Common myeloid progenitor, CD34-positive (primary cell): ENCODE results near the gene HFM1.
"Not testable (repeated sequence)": the region's sequence is repeated elsewhere in the genome, so short reads cannot be mapped to it uniquely, and the experiment has no call there.

Source experiments
- CTCF ChIA-PET: fragments of 350-600 bp; sonication (Branson Sonifier 250); formaldehyde crosslinking; loops from one replicate; lab custom pipeline; 2021; ENCODE audit warnings: antibody characterized with exemption; lab: Charles Lee
- POLR2A ChIA-PET: fragments of 350-600 bp; sonication (Branson Sonifier 250); formaldehyde crosslinking; loops from one replicate; lab custom pipeline; 2021; ENCODE audit warnings: antibody characterized with exemption; lab: Charles Lee
- DNase-seq, 3 donors: peaks; one replicate each; pipeline versions ENCODE4 v3.0.0 to v3.0.0-alpha.2; 2013
- H3K27ac ChIP-seq, 2 experiments: 1 replicate in 1 of 2; 2 replicates in 1 of 2; pipeline ENCODE4 v1.7.0; 2013; ENCODE audit warnings: inconsistent platforms in 2 of 2, low read length in 2 of 2, mild to moderate bottlenecking in 2 of 2, low read depth in 1 of 2, moderate library complexity in 1 of 2; ENCODE audit not compliant: severe bottlenecking in 2 of 2, insufficient read depth in 1 of 2, poor library complexity in 1 of 2
- H3K27me3 ChIP-seq, 5 experiments: replicated peaks in 2 of 5; 1 replicate in 3 of 5; 2 replicates in 2 of 5; pipeline versions ENCODE4 v1.6.1 to v1.7.0; 2013; ENCODE audit warnings: low read length in 4 of 5, mild to moderate bottlenecking in 2 of 5, moderate library complexity in 2 of 5, inconsistent platforms in 1 of 5; ENCODE audit not compliant: insufficient read depth in 5 of 5, control insufficient read depth in 4 of 5
- H3K36me3 ChIP-seq, 4 experiments: 1 replicate in 2 of 4; 2 replicates in 2 of 4; pipeline versions ENCODE4 v1.6.1 to v1.7.0; 2013; ENCODE audit warnings: low read length in 3 of 4, control low read depth in 1 of 4, mild to moderate bottlenecking in 1 of 4; ENCODE audit not compliant: control insufficient read depth in 4 of 4, insufficient read depth in 4 of 4
- H3K4me1 ChIP-seq, 4 experiments: 1 replicate in 3 of 4; 2 replicates in 1 of 4; pipeline versions ENCODE4 v1.6.1 to v1.7.1; 2013; ENCODE audit warnings: low read length in 3 of 4, mild to moderate bottlenecking in 3 of 4, control low read depth in 1 of 4, inconsistent platforms in 1 of 4, moderate library complexity in 1 of 4; ENCODE audit not compliant: control insufficient read depth in 4 of 4, insufficient read depth in 4 of 4; ENCODE audit errors: control extremely low read depth in 1 of 4
- H3K4me3 ChIP-seq, 7 experiments: 1 replicate in 4 of 7; 2 replicates in 3 of 7; pipeline versions ENCODE4 v1.5.1 to v1.7.0; 2013; ENCODE audit warnings: mild to moderate bottlenecking in 7 of 7, low read length in 6 of 7, moderate library complexity in 6 of 7, inconsistent platforms in 2 of 7, low read depth in 2 of 7, control low read depth in 1 of 7; ENCODE audit not compliant: insufficient read depth in 4 of 7, control insufficient read depth in 1 of 7; ENCODE audit errors: extremely low read depth in 1 of 7
- H3K9me3 ChIP-seq, 5 experiments: 1 replicate in 4 of 5; 2 replicates in 1 of 5; pipeline versions ENCODE4 v1.6.1 to v1.7.1; 2013; ENCODE audit warnings: low read length in 4 of 5, mild to moderate bottlenecking in 2 of 5, inconsistent platforms in 1 of 5, low read depth in 1 of 5, moderate library complexity in 1 of 5; ENCODE audit not compliant: control insufficient read depth in 4 of 5, insufficient read depth in 2 of 5; ENCODE audit errors: control extremely low read depth in 1 of 5
- WGBS: methylation state at CpG from one replicate; pipeline ENCODE4 v1.1.5; 2013; ENCODE audit not compliant: insufficient coverage; 5-methylcytosine and 5-hydroxymethylcytosine counted together

HFM1 gene

GRCh38 chr1:91286962-91287317 is 117.7 kb downstream of the HFM1 start:
- H3K36me3 ChIP-seq, H3K9me3 ChIP-seq, H3K27me3 ChIP-seq, H3K4me3 ChIP-seq, POLR2A ChIA-PET, CTCF ChIA-PET, DNase-seq, H3K27ac ChIP-seq, H3K4me1 ChIP-seq: not testable (repeated sequence)
- WGBS, result 100% methylated on average over 1 of the region's 13 CpGs

GRCh38 chr1:91286259-91286961 is 118.2 kb downstream of the HFM1 start:
- POLR2A ChIA-PET, H3K9me3 ChIP-seq, H3K27me3 ChIP-seq, H3K27ac ChIP-seq, H3K4me1 ChIP-seq, DNase-seq, CTCF ChIA-PET, H3K36me3 ChIP-seq, H3K4me3 ChIP-seq: not testable (repeated sequence)
- 100% methylated on average over 2 of the region's 19 CpGs for WGBS

GRCh38 chr1:91283421-91283726 is 121.3 kb downstream of the HFM1 start:
- Histone ChIP-seq H3K4me1 (peaks cover 0 to 10% (median 2%) of the 10 kb centered on the region in 4 experiments), H3K27ac (no peak overlapping the region), H3K4me3 (no peak overlapping the region), H3K27me3 (no peaks in the 10 kb centered on the region), H3K36me3 (no peaks in the 10 kb centered on the region), H3K9me3 (no peaks in the 10 kb centered on the region)
- peak in 2 of 3 donors; percentile 5 to 14 for DNase-seq
- CTCF ChIA-PET, result interaction anchor here (0.6 to 3.7 kb wide), 8 partner anchors 11 to 227 kb away, joined by 3 to 13 read pairs (median 3); no protein-coding TSS in a partner anchor
- POLR2A ChIA-PET, result no interaction called here
- no CpG with 5 or more reads among the region's 2 CpGs for WGBS

- ChIA-PET POLR2A (no interaction called here), CTCF (interaction anchor here (0.6 to 3.7 kb wide), 9 partner anchors 10 to 228 kb away, joined by 3 to 13 read pairs (median 3); no protein-coding TSS in a partner anchor)
- Histone ChIP-seq H3K4me3 (peak overlapping the region in 3 of 7 experiments; percentile 32 to 64 (median 49)), H3K36me3 (no peaks in the 10 kb centered on the region), H3K27ac (no peak overlapping the region), H3K9me3 (no peaks in the 10 kb centered on the region), H3K4me1 (peaks cover 0 to 10% (median 2%) of the 10 kb centered on the region in 4 experiments), H3K27me3 (no peaks in the 10 kb centered on the region)
- peak; percentile 69 to 85 (median 81) for DNase-seq
- 38% methylated on average over 3 of the region's 6 CpGs for WGBS
These were observed 121.8 kb downstream of the HFM1 start for GRCh38 chr1:91282695-91283420.

GRCh38 chr1:91281782-91282181 is 122.9 kb downstream of the HFM1 start:
- no peaks in the 10 kb centered on the region for H3K27me3 ChIP-seq
- POLR2A ChIA-PET, result no interaction called here
- CTCF ChIA-PET, result interaction anchor here (3.7 kb wide), 1 partner anchor 225 kb away, joined by 13 read pairs; no protein-coding TSS in a partner anchor
- H3K4me1 ChIP-seq, result peaks cover 0 to 10% (median 2%) of the 10 kb centered on the region in 4 experiments
- no peaks in the 10 kb centered on the region for H3K36me3 ChIP-seq
- WGBS, result 75% methylated on average over 4 of the region's 6 CpGs
- H3K4me3 ChIP-seq, result no peak overlapping the region
- no peak overlapping the region for H3K27ac ChIP-seq
- H3K9me3 ChIP-seq, result no peaks in the 10 kb centered on the region
- DNase-seq, result no peak

- no CpG with 5 or more reads among the region's 1 CpG for WGBS
- H3K4me1 ChIP-seq, result peaks cover 0 to 10% (median 2%) of the 10 kb centered on the region in 4 experiments
- no peak overlapping the region for H3K27ac ChIP-seq
- no peak overlapping the region for H3K4me3 ChIP-seq
- ChIA-PET CTCF (interaction anchor here (0.8 to 4.6 kb wide), 6 partner anchors 15 to 557 kb away, joined by 3 to 49 read pairs (median 4); no protein-coding TSS in a partner anchor), POLR2A (interaction anchor here (0.6 kb wide), 1 partner anchor 959 kb away, joined by 3 read pairs; no protein-coding TSS in a partner anchor)
- H3K36me3 ChIP-seq, result no peaks in the 10 kb centered on the region
- H3K9me3 ChIP-seq, result no peaks in the 10 kb centered on the region
- H3K27me3 ChIP-seq, result no peaks in the 10 kb centered on the region
- peak; percentile 17 to 56 (median 48) for DNase-seq
These were observed 125.9 kb downstream of the HFM1 start for GRCh38 chr1:91278754-91279153.

- peak in 2 of 3 donors; percentile 1 to 6 for DNase-seq
- Histone ChIP-seq H3K4me3 (no peak overlapping the region), H3K36me3 (no peaks in the 10 kb centered on the region), H3K9me3 (no peaks in the 10 kb centered on the region), H3K4me1 (no peaks in the 10 kb centered on the region), H3K27me3 (no peaks in the 10 kb centered on the region), H3K27ac (no peak overlapping the region)
- no CpG with 5 or more reads among the region's 1 CpG for WGBS
- POLR2A ChIA-PET, result no interaction called here
- CTCF ChIA-PET, result no interaction called here
These were observed 130.8 kb downstream of the HFM1 start for GRCh38 chr1:91273875-91274274.
